GM20000 (cell line): ENCODE results near the gene DEGS2.

ENCODE experiments used
- DNase-seq: peaks from one replicate; pipeline ENCODE4 v3.0.0; 2012; ENCODE audit warnings: low spot score
- TF ChIP-seq, protein P1 (sequence below): IDR thresholded peaks from 2 replicates; pipeline ENCODE4 v1.5.1; 2012; ENCODE audit warnings: mild to moderate bottlenecking, control low read depth; ENCODE audit errors: extremely low read depth, missing control alignments

DEGS2 gene

DNA sequence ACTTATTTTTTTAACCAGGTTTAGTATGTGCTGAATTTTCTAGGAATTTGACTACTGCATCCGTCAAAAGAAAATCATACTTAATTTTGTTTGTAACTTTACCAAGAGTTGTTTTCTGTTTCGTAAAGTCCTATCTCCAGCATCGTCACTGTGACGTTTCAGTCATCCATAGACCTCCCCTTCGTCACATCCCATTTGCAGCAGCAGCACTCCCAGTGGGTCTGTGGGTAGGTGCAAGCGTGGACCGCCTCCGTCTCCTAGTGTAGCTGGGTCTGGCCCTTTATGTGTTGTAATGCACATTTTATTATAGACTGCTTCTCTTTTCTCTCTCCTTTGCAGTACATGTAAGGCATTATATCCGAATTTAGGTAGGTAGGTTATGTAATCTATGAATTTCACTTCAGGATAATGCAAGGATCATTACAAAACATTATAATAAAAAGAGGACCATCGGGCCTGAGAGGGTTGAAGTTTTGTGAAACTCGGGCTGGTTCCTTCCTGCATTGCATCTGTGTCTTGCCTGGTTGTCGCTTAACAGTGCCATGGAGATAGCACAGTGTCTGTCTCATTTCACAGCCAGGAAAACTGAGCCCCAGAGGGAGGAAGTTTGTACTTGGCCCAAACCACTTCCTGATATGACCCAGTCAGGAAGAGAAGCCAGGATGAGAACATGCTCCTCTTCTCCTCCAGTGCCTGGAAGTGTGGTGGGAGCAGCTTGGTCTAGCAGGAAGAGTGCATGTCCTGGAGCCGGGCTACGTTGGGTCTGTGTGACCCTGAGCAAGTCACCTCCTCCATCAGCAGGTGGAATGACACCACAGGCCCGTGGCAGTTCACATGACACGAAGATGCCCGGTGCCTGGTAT lies 53.0 kb downstream of the DEGS2 start:
- TF ChIP-seq, protein P1, sequence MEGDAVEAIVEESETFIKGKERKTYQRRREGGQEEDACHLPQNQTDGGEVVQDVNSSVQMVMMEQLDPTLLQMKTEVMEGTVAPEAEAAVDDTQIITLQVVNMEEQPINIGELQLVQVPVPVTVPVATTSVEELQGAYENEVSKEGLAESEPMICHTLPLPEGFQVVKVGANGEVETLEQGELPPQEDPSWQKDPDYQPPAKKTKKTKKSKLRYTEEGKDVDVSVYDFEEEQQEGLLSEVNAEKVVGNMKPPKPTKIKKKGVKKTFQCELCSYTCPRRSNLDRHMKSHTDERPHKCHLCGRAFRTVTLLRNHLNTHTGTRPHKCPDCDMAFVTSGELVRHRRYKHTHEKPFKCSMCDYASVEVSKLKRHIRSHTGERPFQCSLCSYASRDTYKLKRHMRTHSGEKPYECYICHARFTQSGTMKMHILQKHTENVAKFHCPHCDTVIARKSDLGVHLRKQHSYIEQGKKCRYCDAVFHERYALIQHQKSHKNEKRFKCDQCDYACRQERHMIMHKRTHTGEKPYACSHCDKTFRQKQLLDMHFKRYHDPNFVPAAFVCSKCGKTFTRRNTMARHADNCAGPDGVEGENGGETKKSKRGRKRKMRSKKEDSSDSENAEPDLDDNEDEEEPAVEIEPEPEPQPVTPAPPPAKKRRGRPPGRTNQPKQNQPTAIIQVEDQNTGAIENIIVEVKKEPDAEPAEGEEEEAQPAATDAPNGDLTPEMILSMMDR = no peak
- DNase-seq = no peak

DNA sequence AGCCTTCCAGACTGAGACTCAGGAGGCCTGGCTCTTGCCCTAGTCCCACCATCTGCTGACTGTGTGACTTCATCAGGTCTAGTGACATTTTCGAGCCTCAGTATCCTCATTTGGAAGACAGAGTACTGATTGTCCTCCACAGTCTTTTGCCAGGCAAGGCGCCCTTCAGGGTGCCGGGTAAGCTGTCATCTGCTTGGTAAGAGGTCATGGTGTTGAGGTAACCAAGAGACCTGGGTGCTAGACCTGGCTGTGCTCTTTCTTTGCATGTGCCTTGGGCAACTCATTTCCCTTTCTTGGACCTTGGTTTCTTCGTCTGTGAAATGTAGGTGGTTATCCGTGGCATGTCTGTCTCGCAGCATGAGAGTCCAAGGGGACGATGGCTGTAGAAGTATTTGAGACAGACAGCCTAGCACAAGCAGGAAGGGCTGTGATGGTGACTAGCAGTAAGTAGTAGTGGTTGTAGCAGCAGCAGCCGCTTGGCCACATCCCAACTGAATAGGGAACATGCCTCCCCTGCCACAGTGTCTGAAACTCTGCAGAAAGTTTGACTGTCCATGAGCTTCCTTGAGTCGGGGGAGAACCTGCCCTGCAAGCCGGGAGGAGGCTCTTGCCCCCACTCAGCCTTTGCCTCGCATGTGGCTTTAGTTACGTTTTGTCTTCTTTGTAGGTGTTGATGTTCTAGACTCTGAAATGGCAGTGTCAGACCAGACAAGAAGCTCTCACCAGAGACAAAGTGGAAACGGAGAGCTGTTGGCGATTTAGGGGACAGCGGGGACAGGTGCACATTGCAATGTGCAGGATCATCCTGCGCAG lies 53.9 kb downstream of the DEGS2 start:
- no peak for DNase-seq
- TF ChIP-seq, protein P1 = no peak

DNA sequence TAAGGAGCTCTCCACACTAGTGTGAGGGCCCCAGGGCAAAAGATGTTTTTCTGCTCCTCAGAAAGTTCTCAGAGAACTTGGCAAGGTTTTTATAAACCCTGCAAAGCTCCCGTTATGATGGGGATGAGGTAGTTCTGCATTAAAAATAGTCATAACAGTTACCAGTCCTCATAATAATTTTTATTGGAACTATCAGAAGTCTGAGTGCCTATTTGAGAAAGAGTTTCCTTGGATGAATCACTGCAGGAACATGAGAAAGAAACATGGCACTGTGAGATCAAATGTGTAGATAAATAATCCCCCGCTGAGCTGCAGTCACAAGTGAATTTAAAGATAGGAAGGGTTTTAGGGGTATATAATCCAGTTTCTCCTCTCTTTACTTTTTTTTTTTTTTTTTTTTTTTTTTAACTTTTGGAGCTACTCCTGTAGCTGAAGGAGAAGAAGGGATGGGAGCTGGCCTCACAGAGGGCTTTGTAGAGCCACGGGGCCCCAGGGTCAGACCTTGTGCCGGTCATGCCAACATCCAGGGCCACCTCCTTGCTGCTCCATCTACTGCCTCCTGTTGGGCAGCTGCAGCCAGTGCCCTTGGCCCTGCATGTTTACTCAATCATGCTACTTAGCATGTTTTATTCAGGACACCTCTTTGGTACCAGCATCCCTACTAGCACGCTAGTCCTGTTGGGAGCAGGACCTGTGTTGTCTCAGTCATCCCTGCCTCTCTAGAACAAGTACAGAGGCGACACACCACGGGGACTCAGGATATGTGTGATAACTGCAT lies 54.7 kb downstream of the DEGS2 start:
- DNase-seq = no peak
- TF ChIP-seq, protein P1 = no peak

DNA sequence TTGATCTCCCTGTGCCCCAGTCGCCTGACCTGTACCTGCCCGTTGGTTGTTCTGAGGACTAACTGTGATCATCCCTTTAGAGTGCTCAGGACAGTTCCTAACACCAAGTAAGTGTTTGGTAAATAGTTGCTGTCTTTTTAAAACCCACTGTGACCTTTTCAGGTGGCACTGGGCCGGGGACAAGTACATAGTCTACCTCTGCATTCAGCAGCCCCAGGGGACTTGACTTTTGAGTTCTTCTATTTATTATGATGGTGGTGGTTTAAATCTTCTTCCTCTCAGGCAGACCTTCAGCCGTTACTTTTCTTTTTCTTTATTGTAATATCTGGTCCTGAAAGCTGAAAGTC lies 55.5 kb downstream of the DEGS2 start:
- no peak for DNase-seq
- TF ChIP-seq, protein P1 = no peak

DNA sequence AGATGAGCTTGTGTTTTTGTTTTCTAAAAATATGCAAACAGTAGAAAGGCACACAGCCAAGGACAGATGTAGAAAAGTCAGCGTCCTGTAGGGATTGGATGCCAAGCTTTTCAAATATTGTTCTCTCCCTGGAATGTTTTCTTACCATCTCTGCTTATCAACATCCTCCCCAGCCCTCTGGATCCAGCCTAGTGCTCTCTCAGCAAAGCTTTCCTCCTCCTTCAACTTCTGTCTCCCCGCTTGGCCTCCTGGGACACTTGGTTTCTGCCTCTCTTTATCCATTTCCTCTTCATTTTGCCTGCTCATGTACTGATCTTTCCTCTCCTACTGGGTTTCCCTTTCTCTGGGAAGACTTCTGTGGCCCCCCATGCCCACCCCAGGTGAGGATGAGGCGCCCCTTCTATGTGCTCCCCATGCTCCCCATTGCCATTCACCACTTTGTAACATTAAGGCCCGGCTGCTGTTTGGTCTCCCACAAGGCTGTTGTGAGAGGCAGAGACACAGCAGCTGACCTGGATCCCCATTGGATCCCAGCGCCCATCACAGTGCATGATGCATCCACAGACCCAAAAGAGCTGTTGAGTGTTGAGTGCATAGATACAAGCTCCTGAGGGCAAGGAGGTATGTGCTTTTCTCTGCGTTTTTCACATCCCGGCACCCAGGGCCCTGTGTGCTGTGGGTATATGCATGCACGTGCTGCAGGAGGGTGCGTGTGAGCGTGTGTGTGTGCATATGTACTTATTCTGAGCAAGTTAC lies 56.0 kb downstream of the DEGS2 start:
- TF ChIP-seq, protein P1 = no peak
- DNase-seq = no peak

DNA sequence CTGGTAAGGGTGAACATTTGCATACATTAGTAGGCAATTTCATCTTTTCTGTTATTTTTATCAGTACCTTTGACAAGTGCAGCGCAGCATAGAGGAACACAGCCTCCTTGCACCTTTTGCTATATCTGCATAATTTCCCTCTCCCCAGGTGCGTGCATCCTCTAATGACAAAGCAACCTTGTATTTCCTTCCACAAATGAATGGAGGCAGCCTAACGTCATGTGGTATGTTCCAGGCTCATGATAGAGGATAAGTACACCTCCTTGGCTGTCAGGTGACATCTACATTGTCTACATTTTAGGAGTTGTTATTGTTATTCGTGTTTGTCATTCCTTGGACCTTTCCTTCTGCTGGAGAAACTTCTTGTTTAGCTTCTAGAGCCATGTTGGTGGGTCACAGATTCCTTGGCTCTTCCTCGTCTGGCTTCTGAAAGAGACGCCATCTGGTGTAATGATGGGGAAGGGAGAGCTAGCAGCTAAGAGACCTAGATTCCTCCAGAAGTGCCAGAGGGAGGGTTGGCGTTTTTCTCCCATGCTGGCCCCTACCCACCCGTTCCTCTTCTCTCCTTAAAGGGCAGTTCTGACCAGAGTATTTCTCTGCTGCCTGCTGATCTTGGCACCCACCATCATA lies 57.2 kb downstream of the DEGS2 start:
- TF ChIP-seq, protein P1 = no peak

More for the DNA sequence above, 57.2 kb downstream of the DEGS2 start:
- DNase-seq = no peak
